GM12878 (cell line): ENCODE results near the gene EHD4. TPM values are rescaled to one million over a fixed set of nuclear protein-coding genes. Genes with fewer than 3 reads are reported as not detected.

ENCODE experiments used
- ATAC-seq: fragments of 200-7000 bp; cut with Tn5 transposase; 3 replicates; pipeline ENCODE4 v1.9.1; 2020; ENCODE audit warnings: mild to moderate bottlenecking, moderate library complexity
- BruUV-seq: library from RNA; stranded (reverse); fragments of 400-500 nt; replicated peaks from 2 replicates; lab custom pipeline; 2021; lab: Mats Ljungman, UMichigan
- CTCF ChIA-PET: fragments of 300-600 bp; sonication (Branson Sonifier 250); formaldehyde crosslinking; extraction: SDS; loops from one replicate; lab custom pipeline; 2021; ENCODE audit warnings: inconsistent platforms; lab: Yijun Ruan, JAX
- POLR2A ChIA-PET: fragments of 350-600 bp; formaldehyde crosslinking; extraction: SDS; loops from one replicate; lab custom pipeline; 2021; ENCODE audit warnings: inconsistent platforms; lab: Charles Lee
- RAD21 ChIA-PET: fragments of 300-600 bp; sonication (Branson Sonifier 250); formaldehyde crosslinking; loops from one replicate; lab custom pipeline; 2023; ENCODE audit warnings: antibody characterized with exemption; ENCODE audit not compliant: unreplicated experiment; lab: Charles Lee
- SMC1A ChIA-PET: fragments of 300-600 bp; sonication (Branson Sonifier 250); formaldehyde crosslinking; loops from one replicate; lab custom pipeline; 2023; ENCODE audit not compliant: unreplicated experiment, uncharacterized antibody; lab: Charles Lee
- DNase-seq: peaks from one replicate; pipeline ENCODE4 v3.0.0-alpha.2; 2011; ENCODE audit warnings: low read depth, low spot score
- FAIRE-seq: peaks from 3 replicates; lab custom pipeline; 2011; peaks lifted over from hg19 to GRCh38; lab: Jason Lieb, UNC
- H2AFZ ChIP-seq: 2 replicates; pipeline ENCODE4 v1.6.0; 2011; ENCODE audit warnings: low read depth, low read length, control low read depth; ENCODE audit not compliant: control insufficient read depth
- H3K27ac ChIP-seq: 2 replicates; pipeline ENCODE4 v1.5.1; 2011; ENCODE audit warnings: control low read depth; ENCODE audit not compliant: control insufficient read depth, insufficient read depth
- H3K27me3 ChIP-seq, 2 experiments: replicated peaks in 1 of 2; 2 replicates each; pipeline versions ENCODE4 v1.6.0 to v1.6.1; 2011; ENCODE audit warnings: low read length in 1 of 2; ENCODE audit not compliant: control insufficient read depth in 2 of 2, insufficient read depth in 2 of 2
- H3K36me3 ChIP-seq, 2 experiments: 2 replicates each; pipeline ENCODE4 v1.5.1; 2011; ENCODE audit warnings: low read length in 1 of 2; ENCODE audit not compliant: control insufficient read depth in 2 of 2, insufficient read depth in 2 of 2
- H3K4me1 ChIP-seq: 2 replicates; pipeline ENCODE4 v1.6.1; 2011; ENCODE audit warnings: mild to moderate bottlenecking, low read length, moderate library complexity, mixed read lengths; ENCODE audit not compliant: control insufficient read depth, insufficient read depth
- H3K4me2 ChIP-seq: 2 replicates; pipeline ENCODE4 v1.6.0; 2011; ENCODE audit warnings: control low read depth; ENCODE audit not compliant: control insufficient read depth, insufficient read depth
- H3K4me3 ChIP-seq: fragments of 200-600 bp; sonication (generic); 2 replicates; pipeline ENCODE4 v1.5.1; 2016
- H3K79me2 ChIP-seq: 2 replicates; pipeline ENCODE4 v1.6.0; 2011; ENCODE audit warnings: low read length; ENCODE audit not compliant: control insufficient read depth, insufficient read depth
- H3K9ac ChIP-seq: 2 replicates; pipeline ENCODE4 v1.8.0; 2011; ENCODE audit warnings: low read length, control low read depth, mixed read lengths; ENCODE audit not compliant: control insufficient read depth, insufficient read depth
- H3K9me3 ChIP-seq: replicated peaks from 3 replicates; pipeline ENCODE4 v1.5.1; 2011; ENCODE audit warnings: mild to moderate bottlenecking, low read length; ENCODE audit not compliant: control insufficient read depth, insufficient read depth
- H4K20me1 ChIP-seq: 2 replicates; pipeline ENCODE4 v1.6.0; 2011; ENCODE audit not compliant: control insufficient read depth, insufficient read depth
- ATF7 ChIP-seq: fragments of 450-650 bp; IDR thresholded peaks from 2 replicates; pipeline ENCODE4 v1.6.1; 2016; ENCODE audit warnings: low read depth, mild to moderate bottlenecking
- BHLHE40 ChIP-seq, 2 experiments: fragments of 450-650 bp in 1 of 2; IDR thresholded peaks; 2 replicates each; pipeline ENCODE4 v1.6.1; 2011 to 2017; ENCODE audit warnings: low read depth in 2 of 2, borderline replicate concordance in 1 of 2, improper control_type of control experiment in 1 of 2, low read length in 1 of 2, mild to moderate bottlenecking in 1 of 2
- CBFB ChIP-seq: IDR thresholded peaks from 2 replicates; pipeline ENCODE4 v1.6.1; 2016; ENCODE audit warnings: antibody characterized with exemption, low read depth
- E2F4 ChIP-seq: IDR thresholded peaks from 2 replicates; pipeline ENCODE4 v1.6.1; 2012; ENCODE audit warnings: low read depth, low read length, improper control_type of control experiment
- ESRRA ChIP-seq: IDR thresholded peaks from 2 replicates; pipeline ENCODE4 v1.6.1; 2012; ENCODE audit warnings: mild to moderate bottlenecking, low read length, improper control_type of control experiment
- EZH2 ChIP-seq: IDR thresholded peaks from 2 replicates; pipeline ENCODE4 v1.6.1; 2012; ENCODE audit warnings: low read depth, mild to moderate bottlenecking, control low read depth, inconsistent platforms, low read length, borderline replicate concordance; ENCODE audit not compliant: control insufficient read depth
- FOS ChIP-seq: IDR thresholded peaks from 3 replicates; pipeline ENCODE4 v1.6.1; 2011; ENCODE audit warnings: borderline replicate concordance; ENCODE audit not compliant: insufficient read length; ENCODE audit errors: extremely low read depth
- HDAC6 ChIP-seq: fragments of 200-600 bp; sonication (generic); IDR thresholded peaks from one replicate; pipeline ENCODE4 v1.8.0; 2017; ENCODE audit warnings: antibody characterized with exemption; ENCODE audit not compliant: unreplicated experiment
- IKZF2 ChIP-seq, 2 experiments: fragments of 450-650 bp; IDR thresholded peaks; 2 replicates each; pipeline ENCODE4 v1.6.1; 2017; ENCODE audit warnings: mild to moderate bottlenecking in 2 of 2, moderate library complexity in 2 of 2
- JUNB ChIP-seq: IDR thresholded peaks from 2 replicates; pipeline ENCODE4 v1.6.1; 2016; ENCODE audit warnings: antibody characterized with exemption, mild to moderate bottlenecking
- KLF5 ChIP-seq: fragments of 450-650 bp; IDR thresholded peaks from 2 replicates; pipeline ENCODE4 v1.6.1; 2014; ENCODE audit warnings: mild to moderate bottlenecking; ENCODE audit not compliant: partially characterized antibody
- MEF2B ChIP-seq: fragments of 450-650 bp; IDR thresholded peaks from 2 replicates; pipeline ENCODE4 v1.6.1; 2018; ENCODE audit warnings: mild to moderate bottlenecking, moderate library complexity; ENCODE audit not compliant: partially characterized antibody, poor library complexity, severe bottlenecking
- NBN ChIP-seq: fragments of 450-650 bp; IDR thresholded peaks from 2 replicates; pipeline ENCODE4 v1.6.1; 2016
- NFXL1 ChIP-seq: fragments of 450-650 bp; IDR thresholded peaks from 2 replicates; pipeline ENCODE4 v1.6.1; 2017; ENCODE audit warnings: antibody characterized with exemption, mild to moderate bottlenecking, borderline replicate concordance
- NFYA ChIP-seq: IDR thresholded peaks from 2 replicates; pipeline ENCODE4 v1.6.1; 2011; ENCODE audit warnings: low read depth, mild to moderate bottlenecking, low read length, improper control_type of control experiment, borderline replicate concordance
- PAX5 ChIP-seq: IDR thresholded peaks from 2 replicates; pipeline ENCODE4 v1.6.1; 2011; ENCODE audit warnings: low read depth, low read length, borderline replicate concordance
- RB1 ChIP-seq: fragments of 450-650 bp; formaldehyde crosslinking; IDR thresholded peaks from 2 replicates; pipeline ENCODE4 v1.6.1; 2017; ENCODE audit warnings: mild to moderate bottlenecking, borderline replicate concordance
- RFX5 ChIP-seq: IDR thresholded peaks from 2 replicates; pipeline ENCODE4 v1.6.1; 2011; ENCODE audit warnings: low read depth, low read length, improper control_type of control experiment
- SP1 ChIP-seq: IDR thresholded peaks from one replicate; pipeline ENCODE4 v1.6.1; 2011; ENCODE audit warnings: low read depth, low read length
- SPI1 ChIP-seq: IDR thresholded peaks from 2 replicates; pipeline ENCODE4 v1.6.1; 2011; ENCODE audit warnings: low read depth, mild to moderate bottlenecking, low read length, moderate library complexity, borderline replicate concordance; ENCODE audit not compliant: insufficient read depth
- TCF3 ChIP-seq: IDR thresholded peaks from 2 replicates; pipeline ENCODE4 v1.6.1; 2012; ENCODE audit warnings: low read depth, mild to moderate bottlenecking, low read length, borderline replicate concordance; ENCODE audit not compliant: insufficient read depth
- TCF7 ChIP-seq: IDR thresholded peaks from 2 replicates; pipeline ENCODE4 v1.6.1; 2014; ENCODE audit warnings: antibody characterized with exemption, borderline replicate concordance
- WRNIP1 ChIP-seq: IDR thresholded peaks from 2 replicates; pipeline ENCODE4 v1.6.1; 2011; ENCODE audit warnings: low read depth, low read length, improper control_type of control experiment, borderline replicate concordance
- ZBTB33 ChIP-seq: fragments of 450-650 bp; IDR thresholded peaks from 2 replicates; pipeline ENCODE4 v1.6.1; 2017; ENCODE audit warnings: mild to moderate bottlenecking
- ZNF207 ChIP-seq: fragments of 450-650 bp; IDR thresholded peaks from 2 replicates; pipeline ENCODE4 v1.6.1; 2014; ENCODE audit warnings: antibody characterized with exemption, mild to moderate bottlenecking, borderline replicate concordance
- WGBS: methylation state at CpG from one replicate; pipeline ENCODE4 v1.1.6; 2016; ENCODE audit warnings: low lambda C conversion rate; ENCODE audit not compliant: insufficient replicate concordance, insufficient coverage; ENCODE audit errors: missing lambda C conversion rate; 5-methylcytosine and 5-hydroxymethylcytosine counted together
- in situ Hi-C: fragments of 300-500 bp; cut with MboI; formaldehyde crosslinking; loops from 9 replicates; pipeline ENCODE4 v1.14.3; 2018; ENCODE audit warnings: mixed read lengths
- intact Hi-C: fragments of 100-400 bp; cut with micrococcal nuclease; formaldehyde crosslinking; loops from one replicate; pipeline ENCODE4 v1.14.2; 2022; ENCODE audit not compliant: unreplicated experiment
- polyA plus RNA-seq, 11 experiments: library from polyadenylated mRNA; depleted of rRNA in 4 of 11; unstranded in 6 of 11; stranded (reverse) in 5 of 11; fragments of >200 nt; fragmentation: Nextera tagmentation in 4 of 11; fragmentation: Illumina TruSeq in 1 of 11; extraction: Ambion mirVana in 4 of 11; extraction: Trizol in 1 of 11; gene quantifications; 1 replicate in 1 of 11; 2 replicates in 10 of 11; pipeline versions ENCODE4 v1.2.1 to v1.2.3, GENCODE V29; 2011 to 2016; ENCODE audit warnings: inconsistent platforms in 2 of 11, missing spikeins in 2 of 11, low read depth in 1 of 11
- total RNA-seq, 4 experiments: library from RNA; depleted of rRNA in 3 of 4; stranded (reverse); fragments of >200 nt in 3 of 4; fragmentation: Illumina TruSeq in 1 of 4; extraction: Trizol in 1 of 4; gene quantifications; 2 replicates each; pipeline versions ENCODE4 v1.2.1 to v1.2.3, GENCODE V29; 2013 to 2021

Gene EHD4
- total and polyA plus RNA-seq, 10 of the 15 experiments (the other 5 are each of a cell fraction or from before 2014, with no cell fraction given): 4.2 to 62.9 (median 44.7) TPM

- Histone ChIP-seq H3K4me1 (peaks cover 9% of the 10 kb centered on the region), H4K20me1 (no peaks in the 10 kb centered on the region), H3K4me2 (peak overlapping the region; percentile 63; the same call in 1 of the 2 replicates), H3K4me3 (no peak overlapping the region), H3K9ac (peak overlapping the region; percentile 10; the same call in 1 of the 2 replicates), H3K27ac (no peak overlapping the region), H3K27me3 (no peaks in the 10 kb centered on the region), H3K36me3 (no peaks in the 10 kb centered on the region), H3K79me2 (no peaks in the 10 kb centered on the region), H3K9me3 (no peaks in the 10 kb centered on the region), H2AFZ (peak overlapping the region; percentile 85)
- POLR2A ChIA-PET: no interaction called here
- FAIRE-seq (peak; percentile 87), DNase-seq (peak; percentile 50), ATAC-seq (peak; percentile 89)
- in situ Hi-C loops (no loop called here), intact Hi-C loops (no loop called here)
- BruUV-seq: no TSS peak
- 5% methylated on average over 1 of the region's 1 CpG for WGBS
- SMC1A ChIA-PET: no interaction called here
- CTCF ChIA-PET: no interaction called here
- RAD21 ChIA-PET: no interaction called here
- TF ChIP-seq JUNB (peak; percentile 8; the same call in 1 of the 2 replicates), TCF3 (no peak), ZBTB33 (no peak), KLF5 (no peak), FOS (no peak), CBFB (no peak), ATF7 (0 out of 2 replicates have a peak, but pooled peaks have one; percentile 21), MEF2B (peak; percentile 88), NFXL1 (no peak), EZH2 (no peak), PAX5 (no peak), E2F4 (no peak), BHLHE40 (IDR thresholded peaks at IDR 0.05; ENCODE audit: borderline replicate concordance in 1 of 2, low read depth in 2 of 2, low read length in 1 of 2) (no peak), SPI1 (no peak), NFYA (no peak), ESRRA (no peak), RFX5 (no peak), WRNIP1 (no peak), ZNF207 (no peak), TCF7 (no peak), RB1 (no peak), NBN (no peak), SP1 (no peak), HDAC6 (no peak), IKZF2 (IDR thresholded peaks at IDR 0.05) (peak; percentile 52 to 60; a peak in 3 of 4 replicates)
Measured at GRCh38 chr15:42010434-42010833, 38.1 kb upstream of the EHD4 start.
